ENCODE measurements around the gene LRTM2.

The LRTM2 gene

DNA sequence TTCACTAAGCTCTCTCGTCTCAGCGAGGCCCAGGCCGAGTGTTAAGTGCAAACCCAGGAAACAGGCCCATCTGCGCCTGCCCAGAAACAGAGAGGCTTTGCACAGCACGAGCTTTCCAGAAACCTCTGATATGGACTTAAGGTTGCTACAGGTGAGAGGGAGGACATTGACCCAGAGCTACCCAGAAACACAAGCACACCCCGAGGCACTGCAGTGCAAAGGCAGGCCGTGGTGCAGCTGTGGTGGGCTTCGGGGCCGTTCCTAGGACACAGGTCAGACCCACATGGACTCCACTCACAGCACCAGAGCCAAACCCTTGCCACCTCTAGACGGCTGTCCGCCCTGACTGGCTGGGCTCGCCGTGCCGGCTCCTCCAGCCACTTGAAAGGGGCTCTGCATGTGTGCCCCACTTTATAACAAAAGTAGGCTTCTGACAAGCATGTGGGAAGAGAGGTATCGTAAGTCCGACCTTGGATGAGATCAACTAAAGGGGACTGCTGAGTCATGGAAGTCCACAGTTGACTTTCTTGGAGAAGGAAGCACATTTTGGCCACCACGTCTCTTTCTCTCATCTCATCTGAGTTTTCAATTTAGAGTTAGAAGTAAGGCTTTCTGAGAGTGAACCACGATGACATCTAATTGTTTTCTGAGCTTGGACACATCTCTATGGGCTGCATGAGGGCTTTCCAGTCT is 59.9 kb downstream of the LRTM2 start:
- in situ Hi-C loops (cut with HindIII; ENCODE audit: low sequenced_read_pairs): no loop called here

GRCh38 chr12:1880876-1881275 is 60.5 kb downstream of the LRTM2 start:
- in situ Hi-C loops (cut with HindIII; ENCODE audit: low sequenced_read_pairs): no loop called here

- in situ Hi-C loops (cut with HindIII; ENCODE audit: low sequenced_read_pairs): no loop called here
Observed at GRCh38 chr12:1881301-1881700, 60.9 kb downstream of the LRTM2 start.

DNA sequence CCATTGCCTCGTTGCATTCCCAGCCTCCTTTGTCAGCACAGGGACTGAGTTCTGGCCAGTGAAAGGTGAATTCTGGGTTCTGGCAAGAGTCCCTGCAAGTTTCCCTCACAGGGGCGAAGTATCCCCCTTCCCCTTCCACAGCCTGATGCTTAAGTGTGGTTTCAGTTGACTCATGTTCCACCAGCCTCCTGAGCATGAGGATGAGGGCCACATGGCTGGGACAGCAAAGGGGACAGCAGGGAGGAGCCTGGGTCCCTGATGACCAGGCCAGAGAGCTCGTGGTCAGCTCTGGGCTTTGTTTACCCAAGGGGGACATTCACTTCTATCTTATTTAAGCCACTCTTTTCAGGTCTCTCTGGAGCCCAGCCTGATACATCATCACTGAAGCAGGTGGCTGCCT is 61.6 kb downstream of the LRTM2 start:
- in situ Hi-C loops (cut with HindIII; ENCODE audit: low sequenced_read_pairs): no loop called here

DNA sequence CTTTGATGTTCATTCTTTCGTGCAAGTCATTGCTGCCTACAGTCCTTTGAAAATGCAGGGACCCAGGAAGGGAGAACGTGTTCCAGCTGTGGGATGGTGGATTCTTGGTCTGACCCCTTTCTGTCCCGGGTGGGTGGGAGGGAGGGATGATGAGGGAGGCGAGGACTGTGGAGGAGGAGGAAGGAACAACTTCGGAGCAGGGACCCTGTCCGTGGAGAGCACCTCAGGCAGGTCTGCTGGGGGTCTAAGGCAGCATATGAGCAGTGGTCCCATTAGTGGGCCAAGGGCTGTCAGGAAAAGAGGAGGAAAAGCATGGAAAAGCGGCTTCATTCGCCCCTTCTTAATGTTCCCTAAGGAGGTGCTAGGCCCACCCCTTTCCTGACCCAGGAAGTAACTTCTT is 62.0 kb downstream of the LRTM2 start:
- in situ Hi-C loops (cut with HindIII; ENCODE audit: low sequenced_read_pairs): no loop called here

- in situ Hi-C loops (cut with HindIII; ENCODE audit: low sequenced_read_pairs): no loop called here
Observed at GRCh38 chr12:1882850-1883470, 62.6 kb downstream of the LRTM2 start.

DNA sequence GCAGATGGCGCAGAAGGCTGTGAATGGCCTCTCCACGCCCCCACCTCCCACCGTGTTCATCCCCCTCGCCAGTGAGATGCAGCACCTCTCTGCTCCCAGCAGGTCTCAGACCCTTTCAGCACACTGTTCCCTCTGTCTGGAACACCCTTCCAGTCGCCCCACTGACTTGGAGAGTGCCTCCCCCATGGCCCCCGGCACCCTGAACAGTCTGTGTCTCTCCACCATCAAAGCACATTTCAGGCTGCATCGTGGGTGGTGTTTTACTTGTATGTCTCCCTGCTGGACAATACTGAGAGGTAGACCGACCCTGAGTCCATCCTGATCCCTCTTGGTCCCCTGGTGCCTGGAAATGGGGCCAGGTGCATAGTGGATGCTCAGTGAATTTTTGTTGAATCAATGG is 63.1 kb downstream of the LRTM2 start:
- in situ Hi-C loops (cut with HindIII; ENCODE audit: low sequenced_read_pairs): no loop called here

DNA sequence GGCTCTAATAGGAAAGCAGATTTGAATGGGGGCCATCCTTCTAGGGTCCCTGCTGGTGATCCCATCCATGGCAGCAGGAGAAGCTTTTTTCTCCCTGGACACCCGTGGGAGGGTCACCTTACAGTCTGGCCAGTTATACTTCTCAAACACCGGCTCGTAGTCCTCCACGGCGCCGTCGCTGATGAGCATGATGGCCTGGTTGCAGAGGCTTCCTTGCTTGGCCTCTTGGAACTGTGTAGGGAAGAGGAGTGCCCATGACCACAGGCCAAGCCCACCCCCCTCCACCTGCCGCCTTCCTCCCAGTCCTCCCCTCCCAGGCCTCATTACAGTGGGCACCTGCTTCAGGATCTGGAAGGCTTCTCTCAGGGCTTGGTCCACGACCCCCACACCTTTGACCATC is 64.3 kb downstream of the LRTM2 start:
- in situ Hi-C loops (cut with HindIII; ENCODE audit: low sequenced_read_pairs): loop anchor here (5.0 kb wide), 1 partner anchor 43 kb away; no protein-coding TSS in a partner anchor

- in situ Hi-C loops (cut with HindIII; ENCODE audit: low sequenced_read_pairs): loop anchor here (5.0 kb wide), 1 partner anchor 42 kb away; no protein-coding TSS in a partner anchor
Observed at GRCh38 chr12:1885082-1885596, 64.8 kb downstream of the LRTM2 start.

GRCh38 chr12:1885599-1886245 is 65.4 kb downstream of the LRTM2 start:
- in situ Hi-C loops (cut with HindIII; ENCODE audit: low sequenced_read_pairs): loop anchor here (5.0 kb wide), 1 partner anchor 42 kb away; no protein-coding TSS in a partner anchor
